ENCODE measurements around the gene TMCC1. TPM values are rescaled to one million over a fixed set of nuclear protein-coding genes. Genes with fewer than 3 reads are reported as not detected.

TMCC1 gene
- 10 to 100 TPM; 15.9 to 16.8 TPM for total RNA-seq

DNA sequence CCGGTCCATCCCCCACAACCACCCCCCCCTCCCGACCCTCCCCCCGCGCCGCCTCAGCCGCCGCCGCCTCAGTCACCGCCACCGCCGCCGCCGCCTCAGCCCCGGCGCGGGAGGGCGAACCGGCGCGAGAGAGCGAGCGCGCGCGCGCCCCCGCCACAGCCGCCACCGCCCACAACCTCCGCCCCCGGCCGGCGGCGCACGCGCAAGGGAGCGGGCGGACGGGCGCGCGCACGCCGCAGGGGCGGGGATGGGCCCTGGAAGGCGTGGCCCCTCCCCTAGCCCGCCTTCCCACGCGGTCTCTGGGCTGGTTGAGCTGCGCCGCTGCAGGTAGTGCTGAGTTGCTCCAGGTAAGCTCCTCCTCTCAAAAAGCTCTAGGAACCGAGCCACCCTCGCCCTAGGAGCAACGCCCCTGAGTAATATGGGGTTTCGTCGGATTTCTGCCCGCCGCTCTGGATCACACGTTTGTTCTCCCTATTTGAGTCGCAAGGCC lies at the start of gene TMCC1:
TMCC1 (minus strand) TSS at position 131 of the 490 bp plus-strand sequence.
- H3K4me3 Mint-ChIP-seq, result peak within 1 kb of the TSS; percentile 85
- POLR2A ChIA-PET, result interaction anchor here (0.8 to 1.4 kb wide), 2 partner anchors 455 to 577 kb away, joined by 3 read pairs; a partner anchor contains a TSS
- ATAC-seq (peak; percentile 94), DNase-seq (peak; percentile 88)
- peak within 1 kb of the TSS; percentile 86 for H3K27ac Mint-ChIP-seq
- peaks cover 30% of the 10 kb centered on the region for H3K4me1 Mint-ChIP-seq (ENCODE audit: low read depth)
- peaks cover 7% of the 10 kb centered on the region for H3K36me3 Mint-ChIP-seq (ENCODE audit: low read depth)
- H3K27me3 Mint-ChIP-seq (ENCODE audit: low read depth), result no peaks in the 10 kb centered on the region
- H3K9me3 Mint-ChIP-seq (ENCODE audit: insufficient read depth), result no peaks in the 10 kb centered on the region
- CTCF ChIA-PET, result interaction anchor here (0.7 to 0.9 kb wide), 2 partner anchors 48 to 218 kb away, joined by 3 read pairs; no protein-coding TSS in a partner anchor

DNA sequence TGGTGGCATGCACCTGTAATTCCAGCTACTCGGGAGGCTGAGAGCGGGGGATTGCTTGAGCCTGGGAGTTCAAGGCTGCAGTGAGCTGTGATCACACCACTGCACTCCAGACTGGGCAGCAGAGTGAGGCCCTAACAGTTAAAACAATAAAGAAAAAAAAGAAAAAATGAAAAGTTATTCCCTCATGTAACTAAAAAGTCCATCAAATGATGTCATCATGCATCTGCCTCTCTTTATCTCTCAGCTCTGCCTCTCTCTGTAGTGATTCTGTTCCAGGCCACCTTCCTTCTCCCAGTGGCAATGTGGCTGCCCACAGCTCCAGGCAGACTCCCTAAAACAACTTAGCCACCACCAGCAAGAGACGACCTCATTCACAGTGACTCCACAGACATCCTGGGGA lies 49.5 kb upstream of the TMCC1 start:
- CTCF ChIA-PET, result interaction anchor here (1.1 to 4.5 kb wide), 15 partner anchors 7 to 315 kb away, joined by 3 to 26 read pairs (median 5); no protein-coding TSS in a partner anchor
- DNase-seq (no peak), ATAC-seq (no peak)
- Mint-ChIP-seq H3K27me3 (ENCODE audit: low read depth) (peaks cover 13% of the 10 kb centered on the region), H3K9me3 (ENCODE audit: insufficient read depth) (no peaks in the 10 kb centered on the region), H3K4me1 (ENCODE audit: low read depth) (no peaks in the 10 kb centered on the region), H3K27ac (no peak overlapping the region), H3K4me3 (no peak overlapping the region), H3K36me3 (ENCODE audit: low read depth) (no peaks in the 10 kb centered on the region)
- POLR2A ChIA-PET, result interaction anchor here (0.6 kb wide), 1 partner anchor 566 kb away, joined by 4 read pairs; no protein-coding TSS in a partner anchor

DNA sequence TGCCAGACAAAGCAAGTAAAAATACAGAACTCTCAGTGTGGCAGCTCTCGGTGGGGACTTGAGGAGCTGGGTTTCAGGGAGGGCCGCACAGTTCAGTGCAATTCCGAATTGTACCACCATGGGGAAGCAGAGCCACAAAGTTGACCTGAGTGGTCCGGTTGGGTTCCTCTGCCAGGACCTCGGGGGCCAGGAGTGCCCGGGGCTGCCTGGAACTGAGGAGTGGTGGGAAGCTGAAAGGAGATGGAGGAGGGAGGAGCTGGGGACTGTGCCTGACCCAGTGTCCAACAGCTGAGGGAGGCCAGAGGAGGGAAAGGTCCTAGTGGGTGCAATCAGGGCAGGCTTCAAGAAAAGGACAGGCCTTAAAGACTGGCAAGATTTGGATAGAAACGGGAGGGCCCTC lies 48.8 kb upstream of the TMCC1 start:
- CTCF ChIA-PET, result interaction anchor here (0.6 to 4.5 kb wide), 23 partner anchors 8 to 314 kb away, joined by 3 to 26 read pairs (median 4); partner anchors contain the start of gene TMCC1
- DNase-seq (peak; percentile 52), ATAC-seq (peak; percentile 72)
- Mint-ChIP-seq H3K27ac (no peak overlapping the region), H3K4me3 (no peak overlapping the region), H3K4me1 (ENCODE audit: low read depth) (no peaks in the 10 kb centered on the region), H3K27me3 (ENCODE audit: low read depth) (peaks cover 10% of the 10 kb centered on the region), H3K9me3 (ENCODE audit: insufficient read depth) (no peaks in the 10 kb centered on the region), H3K36me3 (ENCODE audit: low read depth) (no peaks in the 10 kb centered on the region)
- POLR2A ChIA-PET, result interaction anchor here (0.6 kb wide), 1 partner anchor 566 kb away, joined by 4 read pairs; no protein-coding TSS in a partner anchor

DNA sequence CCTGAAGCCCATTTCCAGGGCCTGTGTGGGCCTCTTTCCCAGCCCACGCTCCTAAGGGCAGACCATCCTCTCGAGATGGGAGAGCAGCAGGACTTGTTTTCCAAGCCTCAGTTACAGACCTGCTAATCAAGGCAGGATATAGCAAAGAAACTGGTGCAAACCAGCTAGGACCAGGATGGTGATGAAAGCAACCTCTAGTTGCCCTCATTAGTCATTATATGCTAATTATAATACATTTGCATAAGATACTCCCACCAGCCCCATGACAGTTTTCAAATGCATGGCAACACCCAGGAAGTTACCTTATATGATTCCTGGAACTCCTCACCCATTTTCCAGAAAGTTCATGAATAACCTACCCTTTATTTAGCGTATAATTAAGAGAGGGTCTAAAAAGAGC lies 46.6 kb upstream of the TMCC1 start:
- ChIA-PET POLR2A (no interaction called here), CTCF (interaction anchor here (1.0 to 4.5 kb wide), 3 partner anchors 15 to 165 kb away, joined by 3 to 26 read pairs (median 23); no protein-coding TSS in a partner anchor)
- ATAC-seq, result no peak

DNA sequence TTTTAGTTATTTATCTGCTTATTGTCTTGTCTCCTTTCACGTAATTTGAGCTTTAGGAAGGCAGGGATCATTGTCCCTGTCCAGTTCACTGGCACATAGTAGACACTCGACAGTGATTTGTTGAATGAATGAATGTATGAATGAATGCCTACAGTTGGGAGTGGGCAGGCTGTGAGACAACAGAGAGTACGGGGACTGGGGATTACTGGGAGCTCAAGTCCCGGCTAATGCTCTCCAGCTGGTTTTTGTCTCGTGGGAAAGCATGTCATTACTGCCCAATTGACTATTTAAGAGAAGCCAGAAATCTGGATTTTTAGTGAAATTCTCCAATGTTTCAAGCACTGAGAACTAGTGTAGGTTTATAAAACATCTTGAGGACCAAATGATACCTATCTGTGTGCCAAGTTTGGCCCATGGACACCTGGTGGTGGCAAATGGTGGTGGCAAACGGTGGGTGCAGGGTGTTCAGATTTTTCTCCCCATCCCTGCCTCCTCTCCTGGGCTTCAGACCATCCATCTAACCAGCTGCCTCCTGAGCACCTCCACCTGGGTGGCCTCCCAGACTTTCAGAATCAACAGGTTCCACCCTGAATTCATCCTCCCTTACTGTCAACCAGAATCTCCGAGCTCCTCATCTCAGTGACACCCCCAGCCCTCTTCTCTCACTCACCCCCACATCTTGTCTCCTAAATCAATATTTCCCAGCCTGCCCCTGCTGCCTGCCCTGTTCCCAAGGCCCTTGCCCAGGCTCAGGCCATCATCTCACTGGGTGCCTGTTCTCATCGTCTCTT lies 44.8 kb upstream of the TMCC1 start:
- peaks cover 2% of the 10 kb centered on the region for H3K4me1 Mint-ChIP-seq (ENCODE audit: low read depth)
- DNase-seq (no peak), ATAC-seq (no peak)
- POLR2A ChIA-PET, result no interaction called here
- H3K36me3 Mint-ChIP-seq (ENCODE audit: low read depth), result no peaks in the 10 kb centered on the region
- H3K9me3 Mint-ChIP-seq (ENCODE audit: insufficient read depth), result no peaks in the 10 kb centered on the region
- H3K4me3 Mint-ChIP-seq, result no peak overlapping the region
- CTCF ChIA-PET, result interaction anchor here (0.8 to 1.5 kb wide), 3 partner anchors 57 to 311 kb away, joined by 3 to 5 read pairs (median 3); no protein-coding TSS in a partner anchor
- peaks cover 3% of the 10 kb centered on the region for H3K27me3 Mint-ChIP-seq (ENCODE audit: low read depth)
- no peak overlapping the region for H3K27ac Mint-ChIP-seq

More for the DNA sequence above, 46.6 kb upstream of the TMCC1 start:
- no peak overlapping the region for H3K4me3 Mint-ChIP-seq
- peaks cover 2% of the 10 kb centered on the region for H3K4me1 Mint-ChIP-seq (ENCODE audit: low read depth)
- H3K27me3 Mint-ChIP-seq (ENCODE audit: low read depth), result peaks cover 9% of the 10 kb centered on the region
- no peaks in the 10 kb centered on the region for H3K36me3 Mint-ChIP-seq (ENCODE audit: low read depth)
- no peaks in the 10 kb centered on the region for H3K9me3 Mint-ChIP-seq (ENCODE audit: insufficient read depth)
- H3K27ac Mint-ChIP-seq, result no peak overlapping the region
- no peak for DNase-seq

DNA sequence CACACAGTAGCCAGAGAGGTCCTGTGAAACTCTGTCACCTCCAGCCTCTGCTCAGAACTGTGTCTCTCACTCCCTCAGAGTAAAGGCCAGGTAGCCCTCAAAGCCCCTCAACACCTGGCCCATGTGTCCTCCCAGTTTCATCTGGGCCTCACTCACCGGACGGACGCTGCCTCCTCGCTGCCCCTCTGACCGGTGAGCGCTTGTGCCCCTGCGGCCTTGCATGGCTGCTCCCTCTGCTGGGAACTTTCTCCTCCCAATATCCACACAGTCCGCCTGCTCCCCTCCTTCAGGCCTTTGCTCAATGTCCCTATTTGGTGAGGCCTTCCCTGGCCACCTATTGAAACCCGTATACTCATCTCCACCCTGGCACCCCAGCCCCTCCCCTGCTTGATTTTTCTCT lies 44.2 kb upstream of the TMCC1 start:
- H3K4me1 Mint-ChIP-seq (ENCODE audit: low read depth), result peaks cover 2% of the 10 kb centered on the region
- ChIA-PET CTCF (interaction anchor here (0.8 to 1.5 kb wide), 3 partner anchors 57 to 310 kb away, joined by 3 to 5 read pairs (median 3); no protein-coding TSS in a partner anchor), POLR2A (no interaction called here)
- H3K27ac Mint-ChIP-seq, result no peak overlapping the region
- H3K27me3 Mint-ChIP-seq (ENCODE audit: low read depth), result peaks cover 1% of the 10 kb centered on the region
- no peak for DNase-seq
- no peaks in the 10 kb centered on the region for H3K9me3 Mint-ChIP-seq (ENCODE audit: insufficient read depth)
- ATAC-seq, result no peak
- H3K36me3 Mint-ChIP-seq (ENCODE audit: low read depth), result no peaks in the 10 kb centered on the region
- H3K4me3 Mint-ChIP-seq, result no peak overlapping the region

DNA sequence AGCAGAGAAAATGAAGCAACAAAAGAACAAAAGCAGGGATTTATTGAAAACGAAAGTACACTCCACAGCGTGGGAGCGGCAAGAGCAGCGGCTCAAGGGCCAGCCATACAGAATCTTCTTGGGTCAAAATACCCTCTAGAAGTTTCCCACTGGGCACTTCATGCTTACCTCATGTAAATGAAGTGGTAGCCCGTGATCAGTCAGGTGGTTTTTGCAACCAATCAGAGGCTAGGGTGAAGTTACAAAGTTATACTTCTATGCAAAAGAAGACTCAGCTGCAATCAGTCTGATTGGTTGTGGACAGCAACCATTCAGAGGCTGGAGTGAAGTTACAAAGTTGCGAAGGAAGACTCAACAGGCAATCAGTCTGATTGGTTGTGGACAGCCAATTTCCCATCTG lies 43.2 kb upstream of the TMCC1 start:
- peak; percentile 62 for ATAC-seq
- H3K36me3 Mint-ChIP-seq (ENCODE audit: low read depth), result no peaks in the 10 kb centered on the region
- ChIA-PET POLR2A (no interaction called here), CTCF (no interaction called here)
- DNase-seq, result peak; percentile 38
- H3K27me3 Mint-ChIP-seq (ENCODE audit: low read depth), result peaks cover 1% of the 10 kb centered on the region
- peaks cover 2% of the 10 kb centered on the region for H3K4me1 Mint-ChIP-seq (ENCODE audit: low read depth)
- H3K4me3 Mint-ChIP-seq, result peak overlapping the region; percentile 28
- H3K27ac Mint-ChIP-seq, result no peak overlapping the region
- H3K9me3 Mint-ChIP-seq (ENCODE audit: insufficient read depth), result no peaks in the 10 kb centered on the region

DNA sequence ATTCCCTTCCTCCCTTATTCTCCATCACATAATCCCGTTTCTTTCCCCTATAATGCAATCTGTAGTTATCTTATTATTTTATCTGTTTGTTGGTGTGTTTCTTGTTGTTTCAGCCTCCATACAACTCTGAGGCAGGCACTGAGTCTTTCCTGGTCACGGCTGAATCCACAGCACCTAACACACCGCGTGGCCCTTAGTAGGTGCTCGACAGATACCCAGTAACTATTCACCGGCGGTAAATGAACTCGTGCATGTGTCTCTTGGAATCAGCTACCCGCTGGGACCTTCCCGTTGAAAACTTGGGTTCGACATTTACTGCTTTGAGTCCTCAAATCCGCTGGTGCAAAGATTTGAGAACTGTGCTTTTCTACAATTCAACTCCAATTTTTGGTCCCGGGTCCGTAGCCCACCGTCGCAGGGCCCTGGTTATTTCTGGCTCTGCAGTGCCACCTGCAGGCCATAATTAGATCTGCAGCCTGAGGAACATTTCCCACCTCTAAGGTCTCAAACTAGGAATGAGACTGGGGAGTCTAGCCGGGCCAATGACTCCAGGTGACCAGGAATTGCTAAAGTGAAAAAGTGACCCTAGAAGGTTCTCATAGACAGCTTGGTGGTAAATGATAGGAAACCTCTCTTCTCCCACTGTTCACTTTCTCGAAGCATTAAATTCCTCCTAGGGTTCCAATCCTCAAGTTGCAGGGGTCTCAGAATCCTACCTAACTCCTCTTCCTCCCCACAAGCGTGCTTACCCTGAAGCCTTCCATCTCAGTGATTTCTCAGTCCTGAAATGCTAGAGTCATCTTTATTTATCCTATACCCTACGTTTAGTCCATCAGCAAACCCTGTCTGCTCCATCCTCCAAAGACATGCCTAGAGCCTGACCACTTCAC lies 41.0 kb upstream of the TMCC1 start:
- peaks cover 4% of the 10 kb centered on the region for H3K9me3 Mint-ChIP-seq (ENCODE audit: insufficient read depth)
- ChIA-PET POLR2A (no interaction called here), CTCF (interaction anchor here (0.7 to 1.6 kb wide), 15 partner anchors 9 to 551 kb away, joined by 3 to 8 read pairs (median 3); no protein-coding TSS in a partner anchor)
- H3K4me3 Mint-ChIP-seq, result no peak overlapping the region
- peak; percentile 46 for ATAC-seq
- H3K27ac Mint-ChIP-seq, result no peak overlapping the region
- peaks cover 5% of the 10 kb centered on the region for H3K27me3 Mint-ChIP-seq (ENCODE audit: low read depth)
- peaks cover 2% of the 10 kb centered on the region for H3K36me3 Mint-ChIP-seq (ENCODE audit: low read depth)
- peak; percentile 28 for DNase-seq
- H3K4me1 Mint-ChIP-seq (ENCODE audit: low read depth), result peaks cover 2% of the 10 kb centered on the region

DNA sequence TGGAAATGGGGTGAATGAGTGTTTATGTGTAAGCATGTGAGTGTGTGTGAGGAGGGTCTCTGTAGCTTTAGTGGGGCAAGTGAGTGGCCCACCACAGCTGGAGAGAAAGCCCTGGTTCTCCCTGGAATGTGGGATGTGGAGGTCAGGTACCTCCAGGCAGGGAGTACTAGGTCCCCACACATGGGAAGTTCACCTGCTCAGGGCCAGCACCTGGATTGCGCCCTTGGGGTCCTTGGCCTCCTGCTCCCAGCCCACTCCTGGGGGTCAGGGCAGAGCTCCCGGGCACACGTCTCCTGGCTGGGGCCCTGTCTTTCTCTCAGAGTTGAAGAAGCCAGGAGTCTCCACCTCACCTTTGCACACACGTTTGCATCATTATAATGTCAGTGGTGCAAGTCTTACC lies 40.0 kb upstream of the TMCC1 start:
- Mint-ChIP-seq H3K4me1 (ENCODE audit: low read depth) (peaks cover 2% of the 10 kb centered on the region), H3K4me3 (no peak overlapping the region), H3K36me3 (ENCODE audit: low read depth) (peaks cover 2% of the 10 kb centered on the region), H3K27ac (no peak overlapping the region), H3K9me3 (ENCODE audit: insufficient read depth) (peaks cover 6% of the 10 kb centered on the region), H3K27me3 (ENCODE audit: low read depth) (peaks cover 5% of the 10 kb centered on the region)
- CTCF ChIA-PET, result interaction anchor here (0.8 to 1.6 kb wide), 10 partner anchors 8 to 550 kb away, joined by 3 to 8 read pairs (median 4); no protein-coding TSS in a partner anchor
- ATAC-seq (no peak), DNase-seq (no peak)
- POLR2A ChIA-PET, result no interaction called here

DNA sequence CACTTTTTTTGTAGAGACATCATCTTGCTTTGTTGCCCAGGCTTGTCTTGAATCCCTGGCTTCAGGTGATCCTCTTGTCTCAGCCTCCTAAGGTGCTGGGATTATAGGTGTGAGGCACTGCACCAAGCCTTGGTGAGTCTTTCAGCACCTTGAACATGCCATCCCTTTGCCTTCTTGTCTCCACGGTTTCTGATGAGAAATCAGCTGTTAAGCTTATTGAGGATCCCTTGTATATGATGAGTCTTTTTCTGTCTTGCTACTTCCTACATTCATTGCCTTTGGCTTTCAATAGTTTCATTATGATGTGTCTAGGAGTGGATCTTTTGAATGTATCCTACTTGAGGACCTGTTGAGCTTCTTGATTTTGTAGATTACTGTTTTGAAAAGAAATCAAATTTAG lies 35.9 kb upstream of the TMCC1 start:
- H3K27me3 Mint-ChIP-seq (ENCODE audit: low read depth), result peaks cover 3% of the 10 kb centered on the region
- peaks cover 6% of the 10 kb centered on the region for H3K9me3 Mint-ChIP-seq (ENCODE audit: insufficient read depth)
- peaks cover 2% of the 10 kb centered on the region for H3K36me3 Mint-ChIP-seq (ENCODE audit: low read depth)
- no peaks in the 10 kb centered on the region for H3K4me1 Mint-ChIP-seq (ENCODE audit: low read depth)
- no peak overlapping the region for H3K4me3 Mint-ChIP-seq
- CTCF ChIA-PET, result interaction anchor here (0.7 to 1.7 kb wide), 2 partner anchors 169 to 279 kb away, joined by 3 to 4 read pairs; no protein-coding TSS in a partner anchor
- POLR2A ChIA-PET, result no interaction called here
- H3K27ac Mint-ChIP-seq, result no peak overlapping the region
- no peak for ATAC-seq
- no peak for DNase-seq

DNA sequence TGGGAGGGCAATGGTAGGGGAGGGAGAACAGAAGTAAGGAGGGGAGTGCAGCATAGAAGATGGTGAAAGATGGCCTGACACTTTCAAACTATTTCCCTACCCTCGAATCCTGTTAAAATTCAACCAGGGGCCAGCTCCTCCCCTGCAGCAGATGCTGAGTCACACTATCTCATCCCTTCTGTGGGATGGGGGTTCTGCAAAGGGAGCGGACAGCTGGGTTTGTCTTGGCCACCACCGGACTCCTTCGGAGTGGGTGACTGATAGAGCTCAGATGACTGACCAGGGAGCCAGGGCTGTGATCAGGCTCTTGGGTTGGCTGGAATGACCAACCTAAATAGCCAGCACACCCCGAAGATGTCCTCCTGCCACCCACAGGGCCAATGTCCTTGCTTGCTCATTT lies 33.6 kb upstream of the TMCC1 start:
- peaks cover 3% of the 10 kb centered on the region for H3K27me3 Mint-ChIP-seq (ENCODE audit: low read depth)
- H3K36me3 Mint-ChIP-seq (ENCODE audit: low read depth), result peaks cover 2% of the 10 kb centered on the region
- DNase-seq (no peak), ATAC-seq (no peak)
- peaks cover 6% of the 10 kb centered on the region for H3K9me3 Mint-ChIP-seq (ENCODE audit: insufficient read depth)
- ChIA-PET POLR2A (no interaction called here), CTCF (no interaction called here)
- no peak overlapping the region for H3K4me3 Mint-ChIP-seq
- H3K27ac Mint-ChIP-seq, result no peak overlapping the region
- no peaks in the 10 kb centered on the region for H3K4me1 Mint-ChIP-seq (ENCODE audit: low read depth)

All from activated CD8-positive, alpha-beta T cell treated with anti-CD3 and anti-CD28 coated beads, Interleukin-2, amount 10 ng/mL, durations not matched to agents 7 days and 5 days (primary cell).